Measurements from ENCODE around the gene GDPD2.

DNA sequence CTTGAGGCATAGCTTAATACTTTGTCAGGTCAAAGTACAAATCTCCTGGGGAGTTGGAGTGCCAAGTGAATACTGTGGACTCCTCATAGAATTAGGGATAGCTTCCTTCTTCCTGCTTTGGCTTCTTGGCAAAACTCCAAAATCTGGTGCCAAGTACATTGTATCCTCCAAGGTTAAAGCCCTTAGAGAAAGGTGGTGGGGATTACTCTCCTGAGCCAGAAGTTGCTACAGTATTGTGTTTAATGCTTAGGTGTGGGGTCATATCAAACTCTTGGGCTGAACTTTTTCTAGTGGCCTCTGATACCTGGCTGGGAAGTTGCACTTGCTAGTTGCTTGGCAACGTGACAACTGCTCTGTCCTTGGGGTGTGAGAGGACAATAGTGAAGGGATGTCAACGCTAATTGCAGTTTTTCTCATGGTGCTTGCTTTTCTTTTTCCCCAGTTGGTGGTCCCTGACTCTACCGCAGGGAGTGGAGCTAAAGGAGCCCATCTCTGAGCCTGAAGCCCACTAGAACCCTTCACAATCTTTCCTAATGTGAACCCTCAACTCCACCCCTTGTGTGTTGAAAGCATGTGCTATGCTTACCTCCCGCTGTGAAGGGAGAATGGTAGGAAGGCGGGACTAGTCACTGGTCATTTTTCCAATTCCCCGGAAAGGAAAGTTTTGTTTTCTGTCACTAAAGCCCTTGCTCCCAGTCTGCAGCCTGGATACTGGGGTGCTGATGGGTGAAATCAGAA is 57.0 kb downstream of the GDPD2 start:
- no peak for TF ChIP-seq EZH2 (IDR thresholded peaks at IDR 0.05; ENCODE audit: low read length, unreplicated experiment)
- TF ChIP-seq, protein P1, sequence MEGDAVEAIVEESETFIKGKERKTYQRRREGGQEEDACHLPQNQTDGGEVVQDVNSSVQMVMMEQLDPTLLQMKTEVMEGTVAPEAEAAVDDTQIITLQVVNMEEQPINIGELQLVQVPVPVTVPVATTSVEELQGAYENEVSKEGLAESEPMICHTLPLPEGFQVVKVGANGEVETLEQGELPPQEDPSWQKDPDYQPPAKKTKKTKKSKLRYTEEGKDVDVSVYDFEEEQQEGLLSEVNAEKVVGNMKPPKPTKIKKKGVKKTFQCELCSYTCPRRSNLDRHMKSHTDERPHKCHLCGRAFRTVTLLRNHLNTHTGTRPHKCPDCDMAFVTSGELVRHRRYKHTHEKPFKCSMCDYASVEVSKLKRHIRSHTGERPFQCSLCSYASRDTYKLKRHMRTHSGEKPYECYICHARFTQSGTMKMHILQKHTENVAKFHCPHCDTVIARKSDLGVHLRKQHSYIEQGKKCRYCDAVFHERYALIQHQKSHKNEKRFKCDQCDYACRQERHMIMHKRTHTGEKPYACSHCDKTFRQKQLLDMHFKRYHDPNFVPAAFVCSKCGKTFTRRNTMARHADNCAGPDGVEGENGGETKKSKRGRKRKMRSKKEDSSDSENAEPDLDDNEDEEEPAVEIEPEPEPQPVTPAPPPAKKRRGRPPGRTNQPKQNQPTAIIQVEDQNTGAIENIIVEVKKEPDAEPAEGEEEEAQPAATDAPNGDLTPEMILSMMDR (conservative IDR thresholded peaks at IDR 0.05; ENCODE audit: low read depth, low read length): no peak
